GM10248 (cell line): ENCODE measurements around the gene STAC2.

Experiments used
- CTCF ChIA-PET: fragments of 300-600 bp; sonication (Branson Sonifier 250); formaldehyde crosslinking; extraction: SDS; loops from one replicate; lab custom pipeline; 2021; ENCODE audit warnings: antibody characterized with exemption; lab: Yijun Ruan, JAX
- POLR2A ChIA-PET: fragments of 350-650 bp; sonication (Branson Sonifier 250); formaldehyde crosslinking; extraction: SDS; loops from one replicate; lab custom pipeline; 2020; ENCODE audit warnings: antibody characterized with exemption; lab: Yijun Ruan, JAX
- DNase-seq: peaks from one replicate; pipeline ENCODE4 v3.0.0; 2012; ENCODE audit errors: extremely low spot score
- TF ChIP-seq, protein P1 (sequence below): IDR thresholded peaks from 2 replicates; pipeline ENCODE4 v1.5.1; 2012; ENCODE audit warnings: mild to moderate bottlenecking, low read depth; ENCODE audit errors: extremely low read depth, missing control alignments, control extremely low read depth

STAC2 gene

GRCh38 chr17:39225308-39225958, at the start of gene STAC2:
Gene STAC2, minus strand, starts transcription at chr17:39225945. Its CDS starts 443 bp downstream, at chr17:39225502.
- TF ChIP-seq, protein P1, sequence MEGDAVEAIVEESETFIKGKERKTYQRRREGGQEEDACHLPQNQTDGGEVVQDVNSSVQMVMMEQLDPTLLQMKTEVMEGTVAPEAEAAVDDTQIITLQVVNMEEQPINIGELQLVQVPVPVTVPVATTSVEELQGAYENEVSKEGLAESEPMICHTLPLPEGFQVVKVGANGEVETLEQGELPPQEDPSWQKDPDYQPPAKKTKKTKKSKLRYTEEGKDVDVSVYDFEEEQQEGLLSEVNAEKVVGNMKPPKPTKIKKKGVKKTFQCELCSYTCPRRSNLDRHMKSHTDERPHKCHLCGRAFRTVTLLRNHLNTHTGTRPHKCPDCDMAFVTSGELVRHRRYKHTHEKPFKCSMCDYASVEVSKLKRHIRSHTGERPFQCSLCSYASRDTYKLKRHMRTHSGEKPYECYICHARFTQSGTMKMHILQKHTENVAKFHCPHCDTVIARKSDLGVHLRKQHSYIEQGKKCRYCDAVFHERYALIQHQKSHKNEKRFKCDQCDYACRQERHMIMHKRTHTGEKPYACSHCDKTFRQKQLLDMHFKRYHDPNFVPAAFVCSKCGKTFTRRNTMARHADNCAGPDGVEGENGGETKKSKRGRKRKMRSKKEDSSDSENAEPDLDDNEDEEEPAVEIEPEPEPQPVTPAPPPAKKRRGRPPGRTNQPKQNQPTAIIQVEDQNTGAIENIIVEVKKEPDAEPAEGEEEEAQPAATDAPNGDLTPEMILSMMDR: no peak
- DNase-seq: no peak
- CTCF ChIA-PET: interaction anchor here (1.0 kb wide), 1 partner anchor 61 kb away, joined by 3 read pairs; no protein-coding TSS in a partner anchor
- POLR2A ChIA-PET: no interaction called here

GRCh38 chr17:39271546-39271945, 45.8 kb upstream of the STAC2 start:
- POLR2A ChIA-PET: no interaction called here
- no peak for DNase-seq
- CTCF ChIA-PET: interaction anchor here (1.1 to 2.8 kb wide), 4 partner anchors 9 to 39 kb away, joined by 4 to 9 read pairs (median 5); no protein-coding TSS in a partner anchor
- TF ChIP-seq, protein P1: no peak

DNA sequence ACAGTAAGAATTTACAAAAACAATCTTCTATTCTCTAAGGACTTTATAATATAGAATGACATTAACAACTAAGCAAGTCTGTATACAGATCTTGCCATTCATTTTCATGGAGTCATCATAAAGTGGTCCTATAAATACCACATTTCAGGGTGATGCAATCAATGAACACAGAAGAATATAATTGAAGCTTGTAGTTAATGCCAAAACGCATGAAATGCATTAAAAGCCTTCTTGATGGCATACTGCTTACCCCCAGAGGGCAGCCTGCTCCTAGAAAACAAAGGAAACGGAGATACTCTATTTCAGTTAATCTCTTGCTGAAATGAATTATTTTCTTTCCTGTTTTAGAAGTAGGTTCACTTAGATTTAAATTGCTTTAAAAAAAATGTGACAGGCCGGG, 45.2 kb upstream of the STAC2 start:
- ChIA-PET POLR2A (no interaction called here), CTCF (interaction anchor here (1.0 to 2.8 kb wide), 5 partner anchors 10 to 176 kb away, joined by 3 to 9 read pairs (median 5); no protein-coding TSS in a partner anchor)
- peak; percentile 27 for DNase-seq
- TF ChIP-seq, protein P1: peak; percentile 34

DNA sequence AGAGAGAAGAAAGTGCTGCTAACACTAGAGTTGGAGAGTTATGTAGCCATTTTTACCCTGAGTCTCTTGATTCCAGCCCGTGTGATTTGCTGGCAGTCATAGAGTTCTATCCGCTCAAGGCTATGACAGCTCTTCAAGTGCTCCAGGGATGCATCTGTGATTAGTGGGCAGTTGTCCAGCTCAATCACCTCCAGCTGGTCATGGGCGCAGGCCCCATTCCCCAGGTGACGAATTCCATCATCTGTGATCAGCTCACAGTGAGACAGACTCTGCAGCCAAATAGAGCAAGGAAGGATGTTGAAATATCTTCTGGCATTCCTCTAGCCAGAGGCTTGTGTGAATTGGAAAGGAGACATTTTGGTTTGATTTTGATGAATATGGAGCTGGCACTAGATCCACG, 38.4 kb upstream of the STAC2 start:
- DNase-seq: no peak
- POLR2A ChIA-PET: no interaction called here
- TF ChIP-seq, protein P1: no peak
- CTCF ChIA-PET: interaction anchor here (0.8 to 3.0 kb wide), 3 partner anchors 17 to 99 kb away, joined by 3 to 27 read pairs (median 4); no protein-coding TSS in a partner anchor

- ChIA-PET CTCF (interaction anchor here (2.7 kb wide), 1 partner anchor 16 kb away, joined by 13 read pairs; no protein-coding TSS in a partner anchor), POLR2A (no interaction called here)
- no peak for DNase-seq
- TF ChIP-seq, protein P1: no peak
Observed at GRCh38 chr17:39261286-39261685, 35.5 kb upstream of the STAC2 start.

GRCh38 chr17:39252788-39253460, 27.2 kb upstream of the STAC2 start:
- ChIA-PET CTCF (interaction anchor here (1.9 to 4.7 kb wide), 3 partner anchors 8 to 47 kb away, joined by 6 to 30 read pairs (median 10); no protein-coding TSS in a partner anchor), POLR2A (no interaction called here)
- DNase-seq: no peak
- TF ChIP-seq, protein P1: no peak
